Head of caudate nucleus (tissue), 42 donors: Measurements from ENCODE around the gene MED27.
"Not testable (repeated sequence)": the region's sequence is repeated elsewhere in the genome, so short reads cannot be mapped to it uniquely, and the experiment has no call there.

Experiments used
- DNase-seq, 42 donors: peaks; one replicate each; pipeline versions ENCODE4 v3.0.0 to v3.0.0-alpha.2; 2020 to 2021; ENCODE audit warnings: mixed read lengths in 7 of 42
- intact Hi-C: fragments of 100-400 bp; cut with DNase I; formaldehyde crosslinking; loops from one replicate; pipeline ENCODE4 v1.15.0; 2022

MED27 gene

GRCh38 chr9:131954299-131954698 lies 125.4 kb downstream of the MED27 start:
- intact Hi-C loops = no loop called here
- DNase-seq = no peak

GRCh38 chr9:131951905-131952304 lies 127.8 kb downstream of the MED27 start:
- DNase-seq = peak in 36 of 42 donors; percentile 16 to 83 (median 60)
- intact Hi-C loops = no loop called here

- no peak for DNase-seq
- intact Hi-C loops = no loop called here
Measured at GRCh38 chr9:131951155-131951554, 128.5 kb downstream of the MED27 start.

- no peak for DNase-seq
- intact Hi-C loops = no loop called here
Measured at GRCh38 chr9:131950487-131950886, 129.2 kb downstream of the MED27 start.

GRCh38 chr9:131946180-131946579 lies 133.5 kb downstream of the MED27 start:
- intact Hi-C loops = no loop called here
- DNase-seq = no peak

GRCh38 chr9:131943351-131943841 lies 136.3 kb downstream of the MED27 start:
- intact Hi-C loops = no loop called here
- peak in 4 of 42 donors; percentile 4 to 30 (median 17) for DNase-seq

- no peak for DNase-seq
- intact Hi-C loops = no loop called here
Measured at GRCh38 chr9:131942146-131942720, 137.4 kb downstream of the MED27 start.

- intact Hi-C loops = no loop called here
- DNase-seq = no peak
Measured at GRCh38 chr9:131937451-131937850, 142.2 kb downstream of the MED27 start.

GRCh38 chr9:131936929-131937328 lies 142.7 kb downstream of the MED27 start:
- DNase-seq = no peak
- intact Hi-C loops = no loop called here

GRCh38 chr9:131934673-131935072 lies 145.0 kb downstream of the MED27 start:
- intact Hi-C loops = no loop called here
- DNase-seq = no peak

- DNase-seq = no peak
- intact Hi-C loops = no loop called here
Measured at GRCh38 chr9:131927091-131927490, 152.6 kb downstream of the MED27 start.

- intact Hi-C loops = no loop called here
- no peak for DNase-seq
Measured at GRCh38 chr9:131926360-131926922, 153.2 kb downstream of the MED27 start.

GRCh38 chr9:131925677-131926177 lies 153.9 kb downstream of the MED27 start:
- DNase-seq = no peak
- intact Hi-C loops = no loop called here

- no peak for DNase-seq
- intact Hi-C loops = no loop called here
Measured at GRCh38 chr9:131923766-131924165, 155.9 kb downstream of the MED27 start.

- intact Hi-C loops = no loop called here
- no peak for DNase-seq
Measured at GRCh38 chr9:131923132-131923671, 156.5 kb downstream of the MED27 start.

- intact Hi-C loops, DNase-seq: not testable (repeated sequence)
Measured at GRCh38 chr9:131921635-131922034, 158.0 kb downstream of the MED27 start.

GRCh38 chr9:131919216-131919615 lies 160.5 kb downstream of the MED27 start:
- intact Hi-C loops = no loop called here

GRCh38 chr9:131918481-131918880 lies 161.2 kb downstream of the MED27 start:
- intact Hi-C loops = no loop called here
- no peak for DNase-seq

More at GRCh38 chr9:131919216-131919615, 160.5 kb downstream of the MED27 start:
- peak in 24 of 42 donors; percentile 6 to 76 (median 38) for DNase-seq

GRCh38 chr9:131917009-131917408 lies 162.7 kb downstream of the MED27 start:
- intact Hi-C loops = no loop called here
- no peak for DNase-seq

GRCh38 chr9:131915181-131915580 lies 164.5 kb downstream of the MED27 start:
- intact Hi-C loops = no loop called here
- no peak for DNase-seq

- no peak for DNase-seq
- intact Hi-C loops = no loop called here
Measured at GRCh38 chr9:131912671-131913070, 167.0 kb downstream of the MED27 start.
